Cortex of kidney (tissue), 1 donor: ENCODE measurements around the gene QPRT.
"Not testable (repeated sequence)": the region's sequence is repeated elsewhere in the genome, so short reads cannot be mapped to it uniquely, and the experiment has no call there.

Experiments
- DNase-seq: peaks from one replicate; lab custom pipeline; 2025; lab: John Stamatoyannopoulos, UW

Gene QPRT

DNA sequence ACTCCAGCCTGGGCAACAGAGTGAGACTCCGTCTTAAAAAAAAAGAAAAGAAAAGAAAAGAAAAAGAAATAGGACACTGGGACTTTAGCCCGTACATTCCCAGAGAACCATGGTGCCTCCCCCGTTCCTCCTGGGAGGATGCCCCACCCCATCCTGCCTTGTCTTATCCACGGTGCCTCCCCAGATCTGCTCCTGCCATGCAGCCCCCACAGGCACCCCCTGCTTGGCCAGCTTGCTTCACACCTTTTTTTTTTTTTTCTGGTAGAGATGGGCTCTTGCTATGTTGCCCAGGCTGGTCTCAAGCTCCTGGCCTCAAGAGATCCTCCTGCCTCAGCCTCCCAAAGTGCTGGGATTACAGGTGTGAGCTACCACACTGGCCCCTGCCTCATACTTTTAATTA is 67.5 kb downstream of the QPRT start:
- not testable (repeated sequence) for DNase-seq
